RWPE2 (cell line): ENCODE data around the gene NCMAP.

Source experiments
- ATAC-seq: fragments of 200-7000 bp; cut with Tn5 transposase; 3 replicates; pipeline ENCODE4 v1.9.1; 2021; ENCODE audit warnings: low read depth
- DNase-seq: peaks from one replicate; pipeline ENCODE4 v3.0.0-alpha.2; 2020; ENCODE audit warnings: low spot score
- H3K27ac ChIP-seq: fragments of 450-650 bp; 2 replicates; pipeline ENCODE4 v1.5.1; 2017; ENCODE audit warnings: mild to moderate bottlenecking; ENCODE audit not compliant: poor library complexity, severe bottlenecking
- H3K27me3 ChIP-seq: fragments of 250-450 bp; sonication (Bioruptor Pico); 2 replicates; pipeline ENCODE4 v1.5.1; 2021; ENCODE audit warnings: mild to moderate bottlenecking, moderate library complexity; ENCODE audit not compliant: insufficient read depth, poor library complexity, severe bottlenecking
- H3K36me3 ChIP-seq: fragments of 250-450 bp; sonication (Bioruptor Pico); 2 replicates; pipeline ENCODE4 v1.5.1; 2020; ENCODE audit warnings: low read depth, mild to moderate bottlenecking, moderate library complexity
- H3K4me1 ChIP-seq: fragments of 250-450 bp; sonication (Bioruptor Pico); 2 replicates; pipeline ENCODE4 v1.5.1; 2021; ENCODE audit warnings: mild to moderate bottlenecking, moderate library complexity; ENCODE audit not compliant: insufficient read depth, poor library complexity, severe bottlenecking
- H3K4me3 ChIP-seq: fragments of 250-450 bp; sonication (Bioruptor Pico); 2 replicates; pipeline ENCODE4 v1.5.1; 2021; ENCODE audit warnings: mild to moderate bottlenecking, moderate library complexity; ENCODE audit not compliant: severe bottlenecking
- H3K9me3 ChIP-seq: fragments of 250-450 bp; sonication (Bioruptor Pico); 2 replicates; pipeline ENCODE4 v1.5.1; 2021; ENCODE audit warnings: mild to moderate bottlenecking, moderate library complexity; ENCODE audit not compliant: severe bottlenecking
- CTCF ChIP-seq: fragments of 450-650 bp; IDR thresholded peaks from one replicate; pipeline ENCODE4 v1.5.1; 2017; ENCODE audit warnings: mild to moderate bottlenecking, moderate library complexity; ENCODE audit not compliant: poor library complexity, severe bottlenecking

Gene NCMAP

GRCh38 chr1:24566236-24566867, 10.5 kb downstream of the NCMAP start:
- no peak overlapping the region for H3K4me3 ChIP-seq
- DNase-seq (no peak), ATAC-seq (no peak)
- no peak for TF ChIP-seq CTCF
- H3K27ac ChIP-seq = no peak overlapping the region
- no peaks in the 10 kb centered on the region for H3K36me3 ChIP-seq
- no peaks in the 10 kb centered on the region for H3K27me3 ChIP-seq
- H3K9me3 ChIP-seq = no peaks in the 10 kb centered on the region
- H3K4me1 ChIP-seq = peaks cover 9% of the 10 kb centered on the region

GRCh38 chr1:24567792-24568388, 12.0 kb downstream of the NCMAP start:
- no peaks in the 10 kb centered on the region for H3K9me3 ChIP-seq
- DNase-seq (no peak), ATAC-seq (peak; percentile 61)
- H3K4me3 ChIP-seq = no peak overlapping the region
- no peak for TF ChIP-seq CTCF
- H3K4me1 ChIP-seq = peaks cover 6% of the 10 kb centered on the region
- no peaks in the 10 kb centered on the region for H3K36me3 ChIP-seq
- H3K27ac ChIP-seq = no peak overlapping the region
- no peaks in the 10 kb centered on the region for H3K27me3 ChIP-seq

- Histone ChIP-seq H3K27me3 (no peaks in the 10 kb centered on the region), H3K9me3 (no peaks in the 10 kb centered on the region), H3K4me1 (peaks cover 4% of the 10 kb centered on the region), H3K27ac (no peak overlapping the region), H3K4me3 (no peak overlapping the region), H3K36me3 (no peaks in the 10 kb centered on the region)
- DNase-seq = no peak
- ATAC-seq = no peak
- TF ChIP-seq CTCF = no peak
Observed at GRCh38 chr1:24568475-24568874, 12.6 kb downstream of the NCMAP start.

- H3K4me3 ChIP-seq = no peak overlapping the region
- DNase-seq (no peak), ATAC-seq (no peak)
- TF ChIP-seq CTCF = no peak
- no peaks in the 10 kb centered on the region for H3K9me3 ChIP-seq
- H3K27ac ChIP-seq = no peak overlapping the region
- H3K4me1 ChIP-seq = peaks cover 4% of the 10 kb centered on the region
- no peaks in the 10 kb centered on the region for H3K36me3 ChIP-seq
- no peaks in the 10 kb centered on the region for H3K27me3 ChIP-seq
Observed at GRCh38 chr1:24570265-24571125, 14.6 kb downstream of the NCMAP start.
